ENCODE data around the gene HYAL2. TPM values are rescaled to one million over a fixed set of nuclear protein-coding genes. Genes with fewer than 3 reads are reported as not detected.

Gene HYAL2
- total and polyA plus RNA-seq, 2 of the 8 experiments (the other 6 are each of a cell fraction or from before 2014, with no cell fraction given), result 51.9 to 176 TPM

DNA sequence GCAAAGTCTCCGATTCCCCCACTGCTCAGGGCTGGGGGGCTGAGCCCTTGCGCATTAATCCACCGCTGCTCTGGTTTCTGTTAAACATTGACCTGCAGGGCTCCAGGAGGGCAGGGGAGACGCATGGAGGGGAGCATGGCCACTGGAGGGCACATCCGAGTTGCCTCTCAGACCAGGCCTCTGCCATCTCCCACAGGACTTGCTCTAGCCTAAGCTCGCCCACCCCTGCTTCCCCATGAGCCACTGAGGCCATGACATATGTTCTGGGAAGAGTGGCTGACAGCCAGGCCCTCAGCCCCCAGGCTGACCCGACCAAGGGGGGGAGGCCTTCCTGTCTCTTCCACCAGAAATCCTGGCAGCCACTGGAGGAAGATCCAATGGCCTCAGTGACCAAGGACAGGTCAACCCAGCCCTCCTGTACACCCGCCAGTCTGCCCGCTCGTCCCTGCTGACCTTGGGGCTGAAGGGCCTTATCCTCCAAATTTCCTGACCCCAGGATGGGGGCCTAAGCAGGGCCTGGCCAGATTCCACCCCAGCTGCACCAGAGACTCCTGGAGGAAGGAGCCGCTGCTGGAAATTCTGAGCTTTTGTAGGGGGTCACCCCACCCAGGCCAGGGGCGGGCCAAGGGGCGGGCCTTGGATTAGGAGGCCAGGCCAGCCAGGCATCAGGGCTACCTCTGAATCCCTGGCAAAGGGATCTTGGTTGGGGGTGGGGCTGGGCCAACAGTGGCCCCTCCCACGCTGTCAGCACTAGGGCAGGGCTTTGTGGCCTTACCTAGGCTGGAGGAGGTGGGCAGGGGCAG, 19.3 kb downstream of the HYAL2 start, which contains the start of gene HYAL1:
Gene HYAL1 (minus strand): TSS at position 562 of the 803 bp plus-strand sequence. CDS start 618 bp downstream, outside the sequence.
- ChIA-PET CTCF (ENCODE audit: partially characterized antibody) (interaction anchor here (0.8 to 3.6 kb wide), 9 partner anchors 9 to 50 kb away, joined by 3 to 24 read pairs (median 5); partner anchors contain the start of genes HYAL2 and IFRD2), POLR2A (ENCODE audit: partially characterized antibody) (interaction anchor here (1.0 to 11.3 kb wide), 4 partner anchors 11 to 39 kb away, joined by 3 to 149 read pairs (median 10); partner anchors contain the start of genes HYAL2, IFRD2 and TUSC2)
- H3K36me3 ChIP-seq (ENCODE audit: control insufficient read depth in 2 of 4, insufficient read depth in 4 of 4, low read length in 3 of 4), result no peaks in the 10 kb centered on the region
- peaks cover 5% of the 10 kb centered on the region; the same call in 1 of the 2 replicates for H3K23me2 ChIP-seq (ENCODE audit: low read depth, low read length)
- peak within 1 kb of the TSS; percentile 41 for H4K8ac ChIP-seq (ENCODE audit: extremely low read depth, insufficient read depth, low read length)
- H2BK12ac ChIP-seq (ENCODE audit: low read depth, low read length), result peak within 1 kb of the TSS; percentile 77; the same call in 1 of the 2 replicates
- no peak within 1 kb of the TSS for H2BK20ac ChIP-seq (ENCODE audit: low read length)
- H3K18ac ChIP-seq (ENCODE audit: extremely low read depth, low read length), result peak within 1 kb of the TSS; percentile 85
- peak within 1 kb of the TSS; percentile 14 for H3K56ac ChIP-seq (replicated peaks; ENCODE audit: insufficient read length, low read depth, low read length)
- H3K79me2 ChIP-seq (ENCODE audit: control insufficient read depth in 1 of 2, insufficient read depth in 2 of 2, low read length in 2 of 2), result no peaks in the 10 kb centered on the region
- peak within 1 kb of the TSS; percentile 43 to 44; a peak in 3 of 4 replicates for H3K4me2 ChIP-seq (ENCODE audit: insufficient read depth in 1 of 2, low read depth in 2 of 2, low read length in 2 of 2)
- no peaks in the 10 kb centered on the region for H3K27me3 ChIP-seq (replicated peaks in 1 of 4; ENCODE audit: control insufficient read depth in 3 of 4, extremely low read depth in 1 of 4, insufficient read depth in 3 of 4, low read length in 3 of 4)
- H2BK120ac ChIP-seq (replicated peaks; ENCODE audit: low read depth, low read length), result no peak within 1 kb of the TSS
- H3K14ac ChIP-seq (ENCODE audit: insufficient read length), result no peak within 1 kb of the TSS
- H4K5ac ChIP-seq (ENCODE audit: insufficient read length, low read depth, low read length), result no peak within 1 kb of the TSS
- peak within 1 kb of the TSS; percentile 46; the same call in 1 of the 2 replicates for H2BK15ac ChIP-seq (ENCODE audit: low read length)
- H2AK5ac ChIP-seq (ENCODE audit: low read depth, low read length), result peak within 1 kb of the TSS; percentile 26; the same call in 1 of the 2 replicates
- peak within 1 kb of the TSS; percentile 12 for H4K91ac ChIP-seq (replicated peaks; ENCODE audit: insufficient read length, low read length)
- H3K4me3 ChIP-seq (ENCODE audit: extremely low read depth in 1 of 4, insufficient read depth in 2 of 4, low read depth in 3 of 4, low read length in 4 of 4), result peak within 1 kb of the TSS in 1 of 4 experiments; percentile 23; a peak in 1 of 8 replicates
- DNase-seq (ENCODE audit: low read depth in 1 of 2, low spot score in 2 of 2), result peak in 1 of 2 experiments; percentile 85
- peaks cover 0 to 25% (median 12%) of the 10 kb centered on the region in 4 experiments; a peak in 6 of 7 replicates for H3K4me1 ChIP-seq (replicated peaks in 1 of 4; ENCODE audit: control insufficient read depth in 3 of 4, insufficient read depth in 4 of 4, low read length in 3 of 4)
- H3K9ac ChIP-seq (replicated peaks in 1 of 4; ENCODE audit: extremely low read depth in 1 of 4, low read depth in 3 of 4, low read length in 3 of 4), result no peak within 1 kb of the TSS; a peak in 1 of 7 replicates
- H2BK5ac ChIP-seq (ENCODE audit: low read depth, low read length), result peak within 1 kb of the TSS; percentile 32; the same call in 1 of the 2 replicates
- FAIRE-seq, result peak; percentile 24
- H3K23ac ChIP-seq (ENCODE audit: insufficient read length), result no peak within 1 kb of the TSS
- peaks cover 6 to 16% of the 10 kb centered on the region in 2 experiments; a peak in 3 of 4 replicates for H3K9me3 ChIP-seq (ENCODE audit: insufficient read depth in 2 of 2, low read depth in 1 of 2, low read length in 1 of 2)
- no peak within 1 kb of the TSS for H3K27ac ChIP-seq (ENCODE audit: low read depth, low read length)
- H3K79me1 ChIP-seq (ENCODE audit: low read depth, low read length), result no peaks in the 10 kb centered on the region
- TF ChIP-seq, protein P1, sequence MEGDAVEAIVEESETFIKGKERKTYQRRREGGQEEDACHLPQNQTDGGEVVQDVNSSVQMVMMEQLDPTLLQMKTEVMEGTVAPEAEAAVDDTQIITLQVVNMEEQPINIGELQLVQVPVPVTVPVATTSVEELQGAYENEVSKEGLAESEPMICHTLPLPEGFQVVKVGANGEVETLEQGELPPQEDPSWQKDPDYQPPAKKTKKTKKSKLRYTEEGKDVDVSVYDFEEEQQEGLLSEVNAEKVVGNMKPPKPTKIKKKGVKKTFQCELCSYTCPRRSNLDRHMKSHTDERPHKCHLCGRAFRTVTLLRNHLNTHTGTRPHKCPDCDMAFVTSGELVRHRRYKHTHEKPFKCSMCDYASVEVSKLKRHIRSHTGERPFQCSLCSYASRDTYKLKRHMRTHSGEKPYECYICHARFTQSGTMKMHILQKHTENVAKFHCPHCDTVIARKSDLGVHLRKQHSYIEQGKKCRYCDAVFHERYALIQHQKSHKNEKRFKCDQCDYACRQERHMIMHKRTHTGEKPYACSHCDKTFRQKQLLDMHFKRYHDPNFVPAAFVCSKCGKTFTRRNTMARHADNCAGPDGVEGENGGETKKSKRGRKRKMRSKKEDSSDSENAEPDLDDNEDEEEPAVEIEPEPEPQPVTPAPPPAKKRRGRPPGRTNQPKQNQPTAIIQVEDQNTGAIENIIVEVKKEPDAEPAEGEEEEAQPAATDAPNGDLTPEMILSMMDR (IDR thresholded peaks at IDR 0.05; ENCODE audit: control extremely low read depth in 1 of 3, insufficient read depth in 1 of 3, low read depth in 1 of 3, low read length in 3 of 3), result peak in 2 of 3 experiments; percentile 39 to 41; a peak in 3 of 4 replicates
- TF ChIP-seq, protein P2, sequence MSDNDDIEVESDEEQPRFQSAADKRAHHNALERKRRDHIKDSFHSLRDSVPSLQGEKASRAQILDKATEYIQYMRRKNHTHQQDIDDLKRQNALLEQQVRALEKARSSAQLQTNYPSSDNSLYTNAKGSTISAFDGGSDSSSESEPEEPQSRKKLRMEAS (IDR thresholded peaks at IDR 0.05), result peak; percentile 57
- TF ChIP-seq TBP (IDR thresholded peaks at IDR 0.05; ENCODE audit: low read depth, low read length) (peak; percentile 52; the same call in 1 of the 2 replicates), RAD21 (IDR thresholded peaks at IDR 0.05 in 1 of 2, conservative IDR thresholded peaks at IDR 0.05 in 1 of 2; ENCODE audit: low read depth in 2 of 2, low read length in 2 of 2) (peak; percentile 25 to 53; a peak in 3 of 4 replicates), SIRT6 (IDR thresholded peaks at IDR 0.05; ENCODE audit: low read length) (no peak), TAF1 (IDR thresholded peaks at IDR 0.05; ENCODE audit: low read depth, low read length) (peak; percentile 58; the same call in 1 of the 2 replicates), BCL11A (IDR thresholded peaks at IDR 0.05; ENCODE audit: low read depth in 2 of 2, low read length in 2 of 2) (no peak)
- 64% methylated on average over 14 of the region's 14 CpGs; no CpG with 5 or more reads in 1 of the 2 experiments for WGBS, 2 experiments (ENCODE audit: extremely low coverage in 1 of 2, insufficient coverage in 1 of 2, insufficient read length in 1 of 2, insufficient replicate concordance in 2 of 2, low coverage in 1 of 2, low lambda C conversion rate in 2 of 2, missing lambda C conversion rate in 1 of 2)
- H2AFZ ChIP-seq (ENCODE audit: low read length), result no peak within 1 kb of the TSS
- peak within 1 kb of the TSS; percentile 13 for H3K4ac ChIP-seq (replicated peaks; ENCODE audit: insufficient read length, low read depth, low read length)
- no peaks in the 10 kb centered on the region for H4K20me1 ChIP-seq (replicated peaks in 1 of 2; ENCODE audit: control insufficient read depth in 1 of 2, insufficient read depth in 2 of 2, low read length in 2 of 2)
